GM13977 (cell line): ENCODE results near the gene CCR6.

Experiments used
- DNase-seq: peaks from one replicate; pipeline ENCODE4 v3.0.0; 2012; ENCODE audit warnings: low spot score
- in situ Hi-C: fragments of 300-500 bp; cut with MboI; formaldehyde crosslinking; loops from one replicate; pipeline ENCODE4 v1.12.0; 2022; ENCODE audit warnings: low sequenced_read_pairs, low pct_unique_long_range_greater_than_20kb, mixed read lengths, inconsistent platforms; ENCODE audit not compliant: unreplicated experiment
- TF ChIP-seq, protein P1 (sequence below): IDR thresholded peaks from 2 replicates; pipeline ENCODE4 v1.5.1; 2012; ENCODE audit warnings: mild to moderate bottlenecking, control low read depth; ENCODE audit not compliant: insufficient read depth; ENCODE audit errors: extremely low read depth, missing control alignments

Gene CCR6

DNA sequence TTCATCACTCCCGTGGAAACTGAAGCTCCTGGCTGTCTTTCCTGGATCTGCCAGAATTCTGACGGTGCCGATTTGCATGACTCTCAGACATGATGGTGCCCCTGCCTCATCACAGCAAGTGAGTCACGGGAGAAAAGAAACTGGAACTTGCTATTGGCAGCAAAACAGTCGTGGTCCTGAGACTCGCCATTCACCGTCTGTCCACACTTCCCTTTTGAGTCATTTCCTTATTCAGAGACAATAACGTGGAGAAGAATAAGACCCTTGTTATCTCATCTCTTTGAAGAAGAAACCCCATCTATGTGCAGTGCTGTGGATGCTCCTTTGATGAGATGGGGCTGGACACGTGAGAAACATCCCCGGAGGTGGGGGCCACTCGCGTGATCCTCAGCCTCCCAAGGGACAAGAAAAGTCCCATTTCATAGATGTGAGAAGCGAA, 30.6 kb downstream of the CCR6 start:
- in situ Hi-C loops, result no loop called here
- TF ChIP-seq, protein P1, sequence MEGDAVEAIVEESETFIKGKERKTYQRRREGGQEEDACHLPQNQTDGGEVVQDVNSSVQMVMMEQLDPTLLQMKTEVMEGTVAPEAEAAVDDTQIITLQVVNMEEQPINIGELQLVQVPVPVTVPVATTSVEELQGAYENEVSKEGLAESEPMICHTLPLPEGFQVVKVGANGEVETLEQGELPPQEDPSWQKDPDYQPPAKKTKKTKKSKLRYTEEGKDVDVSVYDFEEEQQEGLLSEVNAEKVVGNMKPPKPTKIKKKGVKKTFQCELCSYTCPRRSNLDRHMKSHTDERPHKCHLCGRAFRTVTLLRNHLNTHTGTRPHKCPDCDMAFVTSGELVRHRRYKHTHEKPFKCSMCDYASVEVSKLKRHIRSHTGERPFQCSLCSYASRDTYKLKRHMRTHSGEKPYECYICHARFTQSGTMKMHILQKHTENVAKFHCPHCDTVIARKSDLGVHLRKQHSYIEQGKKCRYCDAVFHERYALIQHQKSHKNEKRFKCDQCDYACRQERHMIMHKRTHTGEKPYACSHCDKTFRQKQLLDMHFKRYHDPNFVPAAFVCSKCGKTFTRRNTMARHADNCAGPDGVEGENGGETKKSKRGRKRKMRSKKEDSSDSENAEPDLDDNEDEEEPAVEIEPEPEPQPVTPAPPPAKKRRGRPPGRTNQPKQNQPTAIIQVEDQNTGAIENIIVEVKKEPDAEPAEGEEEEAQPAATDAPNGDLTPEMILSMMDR, result no peak
- peak; percentile 80 for DNase-seq

DNA sequence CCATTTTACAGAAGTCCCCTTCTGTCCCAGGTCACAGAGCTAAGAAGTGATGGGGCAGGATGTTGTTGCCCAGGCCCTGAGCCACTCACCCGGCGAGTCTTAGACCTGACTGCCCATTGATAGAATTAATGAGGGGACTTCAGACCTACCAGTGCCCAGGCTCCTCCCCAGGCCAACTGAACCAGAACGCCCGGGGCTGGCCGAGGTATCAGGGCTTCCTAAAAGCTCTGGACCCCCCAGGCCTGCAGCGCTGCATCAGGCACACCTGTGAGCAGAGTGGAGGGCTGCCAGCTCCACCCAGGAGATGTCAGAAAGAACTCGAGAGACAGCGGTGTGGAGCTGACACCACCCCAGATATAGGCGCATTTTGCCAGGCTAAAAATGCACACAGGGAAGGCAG, 31.4 kb downstream of the CCR6 start:
- in situ Hi-C loops, result no loop called here
- no peak for DNase-seq
- TF ChIP-seq, protein P1, result no peak

DNA sequence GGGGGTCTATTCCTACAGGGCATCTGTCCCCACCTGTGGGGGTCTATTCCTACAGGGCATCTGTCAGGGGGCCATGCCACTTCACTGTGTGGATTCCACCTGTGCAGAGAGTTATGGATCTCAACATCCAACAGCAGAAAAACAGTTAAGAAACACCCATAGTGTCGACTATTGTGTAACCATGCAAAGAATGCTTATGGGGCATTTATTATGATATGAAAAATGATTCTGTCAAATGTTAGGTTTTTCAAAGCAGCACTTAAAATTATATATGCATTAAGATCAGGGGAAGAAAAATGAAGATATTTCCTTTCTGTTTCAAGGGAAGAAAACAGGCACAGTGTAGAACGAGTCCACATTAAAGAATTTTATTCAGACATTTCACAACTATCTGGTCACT, 32.0 kb downstream of the CCR6 start:
- TF ChIP-seq, protein P1, result no peak
- in situ Hi-C loops, result no loop called here
- no peak for DNase-seq

DNA sequence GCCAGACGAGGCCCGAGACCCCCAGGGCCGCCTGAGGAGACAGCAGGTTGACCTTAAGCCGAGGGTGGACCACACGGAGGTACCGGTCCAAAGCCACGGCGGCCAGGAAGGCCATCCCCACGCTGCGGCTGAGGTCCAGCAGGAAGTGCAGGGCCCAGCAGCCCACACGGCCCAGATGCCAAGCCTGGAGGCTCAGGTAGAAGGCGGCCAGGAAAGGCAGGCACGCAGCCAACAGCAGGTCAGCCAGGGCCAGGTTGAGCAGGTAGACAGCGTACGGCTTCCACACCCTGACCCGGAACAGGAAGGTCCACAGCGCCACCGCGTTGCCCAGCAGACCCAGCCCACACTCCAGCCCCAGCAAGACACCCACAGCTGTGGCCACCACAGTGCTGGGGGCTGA, 34.5 kb downstream of the CCR6 start:
- TF ChIP-seq, protein P1, result no peak
- DNase-seq, result no peak
- in situ Hi-C loops, result no loop called here

DNA sequence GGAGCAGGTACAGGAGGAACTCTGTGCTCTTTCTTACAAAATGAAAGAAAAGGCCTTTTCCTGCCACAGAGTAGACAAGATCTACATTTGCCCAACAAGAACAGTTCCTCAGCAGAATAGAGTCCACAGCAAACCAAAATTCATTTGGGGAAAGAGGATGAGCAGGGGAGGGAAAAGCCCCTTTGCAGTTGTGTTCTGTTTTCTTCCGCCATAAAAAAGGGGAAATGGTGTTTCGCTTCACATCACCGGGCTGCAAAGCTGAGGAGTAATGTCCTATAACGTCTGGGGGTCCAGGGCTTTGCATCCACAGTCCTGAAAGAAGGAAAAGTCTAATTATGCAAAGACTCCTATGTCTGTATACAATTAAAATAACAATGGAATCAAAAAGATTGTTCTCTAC, 35.0 kb downstream of the CCR6 start, which contains the start of gene GPR31:
Gene GPR31 (minus strand): TSS at position 118 of the 400 bp plus-strand sequence. CDS start 149 bp downstream, outside the sequence.
- in situ Hi-C loops, result no loop called here
- DNase-seq, result no peak
- TF ChIP-seq, protein P1, result no peak

GRCh38 chr6:167161851-167162467, 39.1 kb downstream of the CCR6 start:
- no peak for DNase-seq
- in situ Hi-C loops, result no loop called here
- TF ChIP-seq, protein P1, result no peak

DNA sequence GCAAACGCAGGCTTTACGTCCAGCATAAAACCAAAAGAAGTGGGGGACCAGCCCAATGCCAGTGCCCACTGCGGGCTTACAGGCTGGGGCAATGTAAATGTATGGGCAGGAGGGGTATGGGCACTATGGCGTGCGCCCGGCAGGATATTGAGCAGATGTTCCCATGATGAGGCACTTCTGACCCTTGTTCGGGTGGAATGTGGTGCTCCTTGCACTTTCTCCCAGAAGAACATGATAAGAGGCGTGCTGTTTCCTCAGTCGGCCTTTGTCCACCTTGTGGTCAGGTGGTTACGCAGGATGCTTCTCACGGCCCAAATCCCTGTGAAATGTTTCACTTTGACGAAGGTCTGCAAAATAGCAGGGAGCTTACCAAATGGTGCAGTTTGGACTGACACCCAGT, 39.7 kb downstream of the CCR6 start:
- DNase-seq, result no peak
- in situ Hi-C loops, result no loop called here
- TF ChIP-seq, protein P1, result no peak
